ENCODE results near the gene LIPC. TPM values are rescaled to one million over a fixed set of nuclear protein-coding genes. Genes with fewer than 3 reads are reported as not detected.

LIPC gene
- total RNA-seq, 5 donors from 2014 or later (not counting 1 experiment from before 2014, with no cell fraction given), result 0.89 to 2.1 (median 1.5) TPM

- Mint-ChIP-seq H3K27ac (no peak overlapping the region), H3K27me3 (no peaks in the 10 kb centered on the region), H3K4me3 (no peak overlapping the region), H3K9me3 (peaks cover 0 to 4% (median 0%) of the 10 kb centered on the region in 3 donors), H3K36me3 (no peaks in the 10 kb centered on the region), H3K4me1 (peaks cover 41 to 53% (median 49%) of the 10 kb centered on the region in 3 donors)
- H3K27ac ChIP-seq (ENCODE audit: low read length), result no peak overlapping the region
- 61% methylated on average over 3 of the region's 3 CpGs for WGBS (ENCODE audit: insufficient coverage)
- DNase-seq (no peak), ATAC-seq (replicated peaks in 1 of 4) (no peak)
- H3K4me3 ChIP-seq (ENCODE audit: control insufficient read depth in 1 of 2, extremely low read depth in 1 of 2, low read length in 1 of 2), result no peak overlapping the region
- H3K27me3 ChIP-seq (replicated peaks in 1 of 2; ENCODE audit: control insufficient read depth in 2 of 2, extremely low read depth in 1 of 2, insufficient read depth in 2 of 2, low read length in 1 of 2), result no peaks in the 10 kb centered on the region
- H3K4me1 ChIP-seq (ENCODE audit: control insufficient read depth in 1 of 2, extremely low read depth in 1 of 2, insufficient read depth in 2 of 2, low read length in 2 of 2), result peaks cover 36 to 39% of the 10 kb centered on the region in 2 experiments
- H3K36me3 ChIP-seq (ENCODE audit: control insufficient read depth in 2 of 2, extremely low read depth in 1 of 2, insufficient read depth in 1 of 2, low read length in 1 of 2), result no peaks in the 10 kb centered on the region
- ChIA-PET POLR2A (interaction anchor here in 1 of 2 donors (0.6 kb wide), 1 partner anchor 185 kb away, joined by 7 read pairs; no protein-coding TSS in a partner anchor), CTCF (no interaction called here)
- no peaks in the 10 kb centered on the region for H3K9me3 ChIP-seq
Observed at GRCh38 chr15:58487724-58488120, 55.9 kb downstream of the LIPC start.

GRCh38 chr15:58489289-58490085, 57.7 kb downstream of the LIPC start:
- Mint-ChIP-seq H3K9me3 (peaks cover 0 to 4% (median 0%) of the 10 kb centered on the region in 3 donors), H3K36me3 (no peaks in the 10 kb centered on the region), H3K27ac (no peak overlapping the region), H3K27me3 (no peaks in the 10 kb centered on the region), H3K4me1 (peaks cover 25 to 37% (median 37%) of the 10 kb centered on the region in 3 donors), H3K4me3 (no peak overlapping the region)
- POLR2A ChIA-PET, result interaction anchor here in 1 of 2 donors (0.6 kb wide), 1 partner anchor 391 kb away, joined by 4 read pairs; no protein-coding TSS in a partner anchor
- H3K4me1 ChIP-seq (ENCODE audit: control insufficient read depth in 1 of 2, extremely low read depth in 1 of 2, insufficient read depth in 2 of 2, low read length in 2 of 2), result peaks cover 29 to 30% of the 10 kb centered on the region in 2 experiments
- CTCF ChIA-PET, result interaction anchor here in 1 of 2 donors (0.7 kb wide), 1 partner anchor 176 kb away, joined by 3 read pairs; no protein-coding TSS in a partner anchor
- H3K27me3 ChIP-seq (replicated peaks in 1 of 2; ENCODE audit: control insufficient read depth in 2 of 2, extremely low read depth in 1 of 2, insufficient read depth in 2 of 2, low read length in 1 of 2), result no peaks in the 10 kb centered on the region
- ATAC-seq (replicated peaks in 1 of 4), result no peak
- DNase-seq, result no peak
- WGBS (ENCODE audit: insufficient coverage), result 100% methylated on average over 2 of the region's 6 CpGs
- H3K9me3 ChIP-seq, result no peaks in the 10 kb centered on the region
- no peak overlapping the region for H3K4me3 ChIP-seq (ENCODE audit: control insufficient read depth in 1 of 2, extremely low read depth in 1 of 2, low read length in 1 of 2)
- H3K36me3 ChIP-seq (ENCODE audit: control insufficient read depth in 2 of 2, extremely low read depth in 1 of 2, insufficient read depth in 1 of 2, low read length in 1 of 2), result no peaks in the 10 kb centered on the region
- H3K27ac ChIP-seq (ENCODE audit: low read length), result no peak overlapping the region

- Mint-ChIP-seq H3K4me1 (peaks cover 19 to 34% (median 33%) of the 10 kb centered on the region in 3 donors), H3K27me3 (no peaks in the 10 kb centered on the region), H3K36me3 (no peaks in the 10 kb centered on the region), H3K9me3 (peaks cover 0 to 4% (median 0%) of the 10 kb centered on the region in 3 donors), H3K4me3 (no peak overlapping the region), H3K27ac (peak overlapping the region in 1 of 2 donors; percentile 11)
- 94% methylated on average over 20 of the region's 27 CpGs for WGBS (ENCODE audit: insufficient coverage)
- Histone ChIP-seq H3K4me3 (ENCODE audit: control insufficient read depth in 1 of 2, extremely low read depth in 1 of 2, low read length in 1 of 2) (no peak overlapping the region), H3K27ac (ENCODE audit: low read length) (no peak overlapping the region), H3K9me3 (no peaks in the 10 kb centered on the region), H3K36me3 (ENCODE audit: control insufficient read depth in 2 of 2, extremely low read depth in 1 of 2, insufficient read depth in 1 of 2, low read length in 1 of 2) (no peaks in the 10 kb centered on the region), H3K4me1 (ENCODE audit: control insufficient read depth in 1 of 2, extremely low read depth in 1 of 2, insufficient read depth in 2 of 2, low read length in 2 of 2) (peaks cover 22 to 26% of the 10 kb centered on the region in 2 experiments), H3K27me3 (replicated peaks in 1 of 2; ENCODE audit: control insufficient read depth in 2 of 2, extremely low read depth in 1 of 2, insufficient read depth in 2 of 2, low read length in 1 of 2) (no peaks in the 10 kb centered on the region)
- DNase-seq, result no peak
- CTCF ChIA-PET, result no interaction called here
- ATAC-seq (replicated peaks in 1 of 4), result no peak
- POLR2A ChIA-PET, result no interaction called here
Observed at GRCh38 chr15:58490086-58490887, 58.5 kb downstream of the LIPC start.

- Mint-ChIP-seq H3K36me3 (no peaks in the 10 kb centered on the region), H3K4me3 (no peak overlapping the region), H3K9me3 (peaks cover 0 to 4% (median 0%) of the 10 kb centered on the region in 3 donors), H3K4me1 (peaks cover 20 to 34% (median 33%) of the 10 kb centered on the region in 3 donors), H3K27me3 (no peaks in the 10 kb centered on the region), H3K27ac (peak overlapping the region in 1 of 2 donors; percentile 11)
- H3K36me3 ChIP-seq (ENCODE audit: control insufficient read depth in 2 of 2, extremely low read depth in 1 of 2, insufficient read depth in 1 of 2, low read length in 1 of 2), result no peaks in the 10 kb centered on the region
- 88% methylated on average over 5 of the region's 6 CpGs for WGBS (ENCODE audit: insufficient coverage)
- H3K4me3 ChIP-seq (ENCODE audit: control insufficient read depth in 1 of 2, extremely low read depth in 1 of 2, low read length in 1 of 2), result no peak overlapping the region
- H3K9me3 ChIP-seq, result no peaks in the 10 kb centered on the region
- no peak overlapping the region for H3K27ac ChIP-seq (ENCODE audit: low read length)
- no peaks in the 10 kb centered on the region for H3K27me3 ChIP-seq (replicated peaks in 1 of 2; ENCODE audit: control insufficient read depth in 2 of 2, extremely low read depth in 1 of 2, insufficient read depth in 2 of 2, low read length in 1 of 2)
- ChIA-PET CTCF (no interaction called here), POLR2A (no interaction called here)
- H3K4me1 ChIP-seq (ENCODE audit: control insufficient read depth in 1 of 2, extremely low read depth in 1 of 2, insufficient read depth in 2 of 2, low read length in 2 of 2), result peaks cover 18 to 26% of the 10 kb centered on the region in 2 experiments
- DNase-seq (no peak), ATAC-seq (replicated peaks in 1 of 4) (no peak)
Observed at GRCh38 chr15:58490888-58491473, 59.2 kb downstream of the LIPC start.

- CTCF ChIA-PET, result interaction anchor here in 1 of 2 donors (0.5 to 0.6 kb wide), 2 partner anchors 25 to 278 kb away, joined by 3 to 6 read pairs; no protein-coding TSS in a partner anchor
- POLR2A ChIA-PET, result no interaction called here
- Mint-ChIP-seq H3K4me1 (peaks cover 18 to 34% (median 32%) of the 10 kb centered on the region in 3 donors), H3K9me3 (peaks cover 0 to 4% (median 0%) of the 10 kb centered on the region in 3 donors), H3K27me3 (no peaks in the 10 kb centered on the region), H3K36me3 (no peaks in the 10 kb centered on the region), H3K27ac (no peak overlapping the region), H3K4me3 (no peak overlapping the region)
- Histone ChIP-seq H3K36me3 (ENCODE audit: control insufficient read depth in 2 of 2, extremely low read depth in 1 of 2, insufficient read depth in 1 of 2, low read length in 1 of 2) (no peaks in the 10 kb centered on the region), H3K9me3 (no peaks in the 10 kb centered on the region), H3K27me3 (replicated peaks in 1 of 2; ENCODE audit: control insufficient read depth in 2 of 2, extremely low read depth in 1 of 2, insufficient read depth in 2 of 2, low read length in 1 of 2) (no peaks in the 10 kb centered on the region), H3K4me1 (ENCODE audit: control insufficient read depth in 1 of 2, extremely low read depth in 1 of 2, insufficient read depth in 2 of 2, low read length in 2 of 2) (peaks cover 15 to 26% of the 10 kb centered on the region in 2 experiments), H3K27ac (ENCODE audit: low read length) (no peak overlapping the region), H3K4me3 (ENCODE audit: control insufficient read depth in 1 of 2, extremely low read depth in 1 of 2, low read length in 1 of 2) (no peak overlapping the region)
- 97% methylated on average over 3 of the region's 3 CpGs for WGBS (ENCODE audit: insufficient coverage)
- ATAC-seq (replicated peaks in 1 of 4), result no peak
- DNase-seq, result no peak
Observed at GRCh38 chr15:58491499-58492202, 59.9 kb downstream of the LIPC start.
